ENCODE data around the gene CALCB.

Gene CALCB

GRCh38 chr11:15119352-15119751 is 46.0 kb downstream of the CALCB start:
- no peaks in the 10 kb centered on the region for H3K36me3 ChIP-seq
- peak overlapping the region in 8 of 11 experiments; percentile 33 to 70 (median 57); a peak in 14 of 22 replicates for H3K4me2 ChIP-seq
- TF ChIP-seq Cebpa-rat (IDR thresholded peaks at IDR 0.05) = no peak
- peaks cover 0 to 10% (median 0%) of the 10 kb centered on the region in 11 experiments; a peak in 4 of 22 replicates for H3K27me3 ChIP-seq
- H3K27ac ChIP-seq = peak overlapping the region in 6 of 11 experiments; percentile 1 to 46 (median 18); a peak in 6 of 22 replicates
- H3K9ac ChIP-seq = no peak overlapping the region
- no peaks in the 10 kb centered on the region for H4K20me1 ChIP-seq
- H3K4me3 ChIP-seq = no peak overlapping the region
- H3K4me1 ChIP-seq = peaks cover 7 to 57% (median 38%) of the 10 kb centered on the region in 10 experiments; a peak in 19 of 20 replicates
- H3K9me3 ChIP-seq (replicated peaks in 1 of 11) = peaks cover 0 to 4% (median 0%) of the 10 kb centered on the region in 11 experiments; a peak in 1 of 22 replicates

- Histone ChIP-seq H3K36me3 (no peaks in the 10 kb centered on the region), H3K27me3 (peaks cover 0 to 7% (median 0%) of the 10 kb centered on the region in 11 experiments; a peak in 3 of 22 replicates), H3K4me1 (peaks cover 5 to 53% (median 34%) of the 10 kb centered on the region in 10 experiments; a peak in 18 of 20 replicates), H3K9ac (no peak overlapping the region), H3K9me3 (replicated peaks in 1 of 11) (peaks cover 0 to 4% (median 0%) of the 10 kb centered on the region in 11 experiments; a peak in 1 of 22 replicates), H3K27ac (0 out of 22 replicates have a peak overlapping the region, but pooled peaks of 1 of the 11 experiments have one; percentile 19), H3K4me3 (no peak overlapping the region), H4K20me1 (no peaks in the 10 kb centered on the region), H3K4me2 (peak overlapping the region in 9 of 11 experiments; percentile 1 to 59 (median 20); a peak in 9 of 22 replicates)
- no peak for TF ChIP-seq Cebpa-rat (IDR thresholded peaks at IDR 0.05)
Observed at GRCh38 chr11:15119826-15120225, 46.4 kb downstream of the CALCB start.

GRCh38 chr11:15123849-15124248 is 50.5 kb downstream of the CALCB start:
- H3K9me3 ChIP-seq (replicated peaks in 1 of 11) = no peaks in the 10 kb centered on the region
- H3K36me3 ChIP-seq = no peaks in the 10 kb centered on the region
- no peaks in the 10 kb centered on the region for H3K27me3 ChIP-seq
- H3K4me2 ChIP-seq = no peak overlapping the region
- H3K9ac ChIP-seq = no peak overlapping the region
- TF ChIP-seq Cebpa-rat (IDR thresholded peaks at IDR 0.05) = no peak
- H3K4me1 ChIP-seq = peaks cover 0 to 17% (median 12%) of the 10 kb centered on the region in 10 experiments; a peak in 16 of 20 replicates
- no peak overlapping the region for H3K27ac ChIP-seq
- no peak overlapping the region for H3K4me3 ChIP-seq
- no peaks in the 10 kb centered on the region for H4K20me1 ChIP-seq

GRCh38 chr11:15124528-15124927 is 51.1 kb downstream of the CALCB start:
- peaks cover 0 to 10% (median 8%) of the 10 kb centered on the region in 10 experiments; a peak in 13 of 20 replicates for H3K4me1 ChIP-seq
- TF ChIP-seq Cebpa-rat (IDR thresholded peaks at IDR 0.05) = no peak
- H3K27ac ChIP-seq = no peak overlapping the region
- H3K4me3 ChIP-seq = no peak overlapping the region
- no peaks in the 10 kb centered on the region for H3K36me3 ChIP-seq
- H3K27me3 ChIP-seq = no peaks in the 10 kb centered on the region
- H3K9me3 ChIP-seq (replicated peaks in 1 of 11) = no peaks in the 10 kb centered on the region
- no peak overlapping the region for H3K4me2 ChIP-seq
- no peak overlapping the region for H3K9ac ChIP-seq
- no peaks in the 10 kb centered on the region for H4K20me1 ChIP-seq

GRCh38 chr11:15127341-15127740 is 53.9 kb downstream of the CALCB start:
- Histone ChIP-seq H4K20me1 (no peaks in the 10 kb centered on the region), H3K27ac (no peak overlapping the region), H3K9me3 (replicated peaks in 1 of 11) (no peaks in the 10 kb centered on the region), H3K27me3 (no peaks in the 10 kb centered on the region), H3K36me3 (no peaks in the 10 kb centered on the region), H3K4me3 (no peak overlapping the region), H3K4me2 (no peak overlapping the region), H3K4me1 (no peaks in the 10 kb centered on the region; a peak in 1 of 20 replicates), H3K9ac (no peak overlapping the region)
- no peak for TF ChIP-seq Cebpa-rat (IDR thresholded peaks at IDR 0.05)

Data from BLaER1 treated with 17β-estradiol and CSF1 and Interleukin-3, amounts not matched to agents 10 nM and 100 nM (cell line).